ENCODE results near the gene COLEC12.

COLEC12 gene

GRCh38 chr18:523561-523960, 23.1 kb upstream of the COLEC12 start:
- H3K4me3 ChIP-seq (ENCODE audit: low read depth, low read length), result no peak overlapping the region
- H3K27ac ChIP-seq, result no peak overlapping the region
- H3K36me3 ChIP-seq, result no peaks in the 10 kb centered on the region
- no peak for TF ChIP-seq CTCF (IDR thresholded peaks at IDR 0.05; ENCODE audit: low read depth, low read length)
- no peaks in the 10 kb centered on the region for H3K27me3 ChIP-seq (ENCODE audit: insufficient read depth, low read depth, severe bottlenecking)
- DNase-seq, result no peak
- no peaks in the 10 kb centered on the region for H3K9me3 ChIP-seq (ENCODE audit: severe bottlenecking)

GRCh38 chr18:519019-519879, 18.7 kb upstream of the COLEC12 start:
- no peak for TF ChIP-seq CTCF (IDR thresholded peaks at IDR 0.05; ENCODE audit: low read depth, low read length)
- no peaks in the 10 kb centered on the region for H3K9me3 ChIP-seq (ENCODE audit: severe bottlenecking)
- no peak overlapping the region for H3K27ac ChIP-seq
- no peaks in the 10 kb centered on the region for H3K27me3 ChIP-seq (ENCODE audit: insufficient read depth, low read depth, severe bottlenecking)
- DNase-seq, result no peak
- no peak overlapping the region for H3K4me3 ChIP-seq (ENCODE audit: low read depth, low read length)
- no peaks in the 10 kb centered on the region for H3K36me3 ChIP-seq

- H3K36me3 ChIP-seq, result no peaks in the 10 kb centered on the region
- no peak overlapping the region for H3K27ac ChIP-seq
- no peak for DNase-seq
- H3K9me3 ChIP-seq (ENCODE audit: severe bottlenecking), result peaks cover 2% of the 10 kb centered on the region
- no peak overlapping the region for H3K4me3 ChIP-seq (ENCODE audit: low read depth, low read length)
- no peak for TF ChIP-seq CTCF (IDR thresholded peaks at IDR 0.05; ENCODE audit: low read depth, low read length)
- no peaks in the 10 kb centered on the region for H3K27me3 ChIP-seq (ENCODE audit: insufficient read depth, low read depth, severe bottlenecking)
Observed at GRCh38 chr18:518081-518480, 17.6 kb upstream of the COLEC12 start.

GRCh38 chr18:515838-516237, 15.3 kb upstream of the COLEC12 start:
- Histone ChIP-seq H3K4me3 (ENCODE audit: low read depth, low read length) (no peak overlapping the region), H3K27ac (no peak overlapping the region), H3K36me3 (no peaks in the 10 kb centered on the region), H3K27me3 (ENCODE audit: insufficient read depth, low read depth, severe bottlenecking) (no peaks in the 10 kb centered on the region), H3K9me3 (ENCODE audit: severe bottlenecking) (peaks cover 2% of the 10 kb centered on the region)
- TF ChIP-seq CTCF (IDR thresholded peaks at IDR 0.05; ENCODE audit: low read depth, low read length), result no peak
- no peak for DNase-seq

GRCh38 chr18:515156-515815, 14.8 kb upstream of the COLEC12 start:
- DNase-seq, result no peak
- Histone ChIP-seq H3K9me3 (ENCODE audit: severe bottlenecking) (peaks cover 2% of the 10 kb centered on the region), H3K27ac (no peak overlapping the region), H3K27me3 (ENCODE audit: insufficient read depth, low read depth, severe bottlenecking) (no peaks in the 10 kb centered on the region), H3K4me3 (ENCODE audit: low read depth, low read length) (no peak overlapping the region), H3K36me3 (no peaks in the 10 kb centered on the region)
- TF ChIP-seq CTCF (IDR thresholded peaks at IDR 0.05; ENCODE audit: low read depth, low read length), result no peak
